GM23248 (cell line): ENCODE results near the gene BCL2. TPM values are rescaled to one million over a fixed set of nuclear protein-coding genes. Genes with fewer than 3 reads are reported as not detected.

ENCODE experiments used
- DNase-seq: peaks from one replicate; pipeline ENCODE4 v3.0.0-alpha.2; 2015
- H2AFZ ChIP-seq: fragments of 200-600 bp; sonication (generic); 2 replicates; pipeline ENCODE4 v1.6.1; 2016; ENCODE audit warnings: antibody characterized with exemption
- H3F3A ChIP-seq: fragments of 200-600 bp; sonication (generic); 2 replicates; pipeline ENCODE4 v1.6.1; 2016; ENCODE audit warnings: mild to moderate bottlenecking, antibody characterized with exemption, mixed run types; ENCODE audit not compliant: insufficient read depth
- H3K27ac ChIP-seq: fragments of 200-600 bp; sonication (generic); 2 replicates; pipeline ENCODE4 v1.5.1; 2016; ENCODE audit warnings: mild to moderate bottlenecking
- H3K27me3 ChIP-seq: fragments of 200-600 bp; sonication (generic); replicated peaks from 2 replicates; pipeline ENCODE4 v1.6.1; 2016; ENCODE audit warnings: mild to moderate bottlenecking; ENCODE audit not compliant: insufficient read depth
- H3K36me3 ChIP-seq: fragments of 200-600 bp; sonication (generic); 2 replicates; pipeline ENCODE4 v1.6.1; 2016; ENCODE audit warnings: low read depth, mild to moderate bottlenecking
- H3K4me1 ChIP-seq: fragments of 200-600 bp; sonication (generic); 2 replicates; pipeline ENCODE4 v1.6.1; 2016; ENCODE audit warnings: mild to moderate bottlenecking; ENCODE audit not compliant: insufficient read depth
- H3K4me2 ChIP-seq: fragments of 200-600 bp; sonication (generic); one replicate; pipeline ENCODE4 v1.6.1; 2016; ENCODE audit warnings: mild to moderate bottlenecking; ENCODE audit not compliant: unreplicated experiment
- H3K4me3 ChIP-seq: fragments of 200-600 bp; sonication (generic); 2 replicates; pipeline ENCODE4 v1.5.1; 2016; ENCODE audit warnings: mild to moderate bottlenecking
- H3K79me2 ChIP-seq: fragments of 200-600 bp; sonication (generic); 2 replicates; pipeline ENCODE4 v1.6.1; 2016; ENCODE audit warnings: mild to moderate bottlenecking; ENCODE audit not compliant: insufficient read depth
- H3K9ac ChIP-seq: fragments of 200-600 bp; sonication (generic); 2 replicates; pipeline ENCODE4 v1.6.1; 2016; ENCODE audit warnings: mild to moderate bottlenecking
- H3K9me2 ChIP-seq: fragments of 200-600 bp; sonication (generic); 2 replicates; pipeline ENCODE4 v1.6.1; 2016; ENCODE audit warnings: mixed run types, mild to moderate bottlenecking, moderate library complexity; ENCODE audit not compliant: insufficient read depth
- H3K9me3 ChIP-seq: fragments of 200-600 bp; sonication (generic); one replicate; pipeline ENCODE4 v1.6.1; 2017; ENCODE audit warnings: low read depth
- H4K20me1 ChIP-seq: fragments of 200-600 bp; sonication (generic); 2 replicates; pipeline ENCODE4 v1.6.0; 2016; ENCODE audit not compliant: insufficient read depth
- EZH2 ChIP-seq: fragments of 200-600 bp; sonication (generic); IDR thresholded peaks from 2 replicates; pipeline ENCODE4 v1.6.1; 2018; ENCODE audit warnings: antibody characterized with exemption, mild to moderate bottlenecking; ENCODE audit not compliant: insufficient read depth, poor library complexity, severe bottlenecking
- EZH2phosphoT487 ChIP-seq: fragments of 200-600 bp; sonication (generic); IDR thresholded peaks from 2 replicates; pipeline ENCODE4 v1.6.1; 2018; ENCODE audit warnings: antibody characterized with exemption, moderate library complexity, mild to moderate bottlenecking, low read depth; ENCODE audit not compliant: insufficient read depth
- WGBS, 2 experiments: methylation state at CpG; one replicate each; pipeline ENCODE4 v1.1.6; 2015 to 2017; ENCODE audit warnings: low lambda C conversion rate in 2 of 2, low coverage in 1 of 2; ENCODE audit errors: missing lambda C conversion rate in 2 of 2; 5-methylcytosine and 5-hydroxymethylcytosine counted together
- in situ Hi-C: fragments of 300-500 bp; cut with MboI; formaldehyde crosslinking; loops from 2 replicates; pipeline ENCODE4 v1.15.0; 2020
- polyA plus RNA-seq: library from polyadenylated mRNA; unstranded; fragments of >200 nt; fragmentation: Nextera tagmentation; extraction: Ambion mirVana; gene quantifications from 2 replicates; pipeline ENCODE4 v1.2.1, GENCODE V29; 2016
- total RNA-seq: library from RNA; depleted of rRNA; stranded (reverse); fragments of >200 nt; shearing (Covaris generic); gene quantifications from 2 replicates; pipeline ENCODE4 v1.2.3, GENCODE V29; 2014

BCL2 gene
- total and polyA plus RNA-seq, 2 experiments from 2014 or later: 0.30 to 1.5 TPM

GRCh38 chr18:63157293-63158011, 162.1 kb downstream of the BCL2 start:
- Histone ChIP-seq H3K9me2 (no peaks in the 10 kb centered on the region), H3K9me3 (no peaks in the 10 kb centered on the region), H3K27me3 (no peaks in the 10 kb centered on the region), H3K27ac (no peak overlapping the region), H3F3A (peaks cover 17% of the 10 kb centered on the region), H3K4me2 (no peak overlapping the region), H3K4me1 (peaks cover 13% of the 10 kb centered on the region), H3K36me3 (no peaks in the 10 kb centered on the region), H4K20me1 (no peaks in the 10 kb centered on the region), H2AFZ (no peak overlapping the region), H3K9ac (no peak overlapping the region), H3K79me2 (no peaks in the 10 kb centered on the region), H3K4me3 (no peak overlapping the region)
- DNase-seq: no peak
- 94 to 95% methylated on average over 15 of the region's 15 CpGs for WGBS, 2 experiments
- no peak for TF ChIP-seq EZH2phosphoT487
- TF ChIP-seq EZH2: no peak
- in situ Hi-C loops: no loop called here

GRCh38 chr18:63155910-63156773, 163.4 kb downstream of the BCL2 start:
- H3K4me3 ChIP-seq: no peak overlapping the region

GRCh38 chr18:63155169-63155852, 164.3 kb downstream of the BCL2 start:
- H3K9me2 ChIP-seq: no peaks in the 10 kb centered on the region
- H3K79me2 ChIP-seq: no peaks in the 10 kb centered on the region
- H3K27me3 ChIP-seq: no peaks in the 10 kb centered on the region
- 82% methylated on average over 20 to 23 of the region's 23 CpGs for WGBS, 2 experiments
- H3K9ac ChIP-seq: no peak overlapping the region
- no peaks in the 10 kb centered on the region for H3K9me3 ChIP-seq
- TF ChIP-seq EZH2 (no peak), EZH2phosphoT487 (no peak)
- H4K20me1 ChIP-seq: no peaks in the 10 kb centered on the region
- no peak for DNase-seq
- no peaks in the 10 kb centered on the region for H3F3A ChIP-seq
- H3K36me3 ChIP-seq: no peaks in the 10 kb centered on the region
- H3K4me2 ChIP-seq: no peak overlapping the region
- in situ Hi-C loops: no loop called here
- no peak overlapping the region for H3K27ac ChIP-seq
- H3K4me3 ChIP-seq: no peak overlapping the region
- H2AFZ ChIP-seq: no peak overlapping the region
- H3K4me1 ChIP-seq: no peaks in the 10 kb centered on the region

More at GRCh38 chr18:63155910-63156773, 163.4 kb downstream of the BCL2 start:
- in situ Hi-C loops: no loop called here
- H3K27me3 ChIP-seq: no peaks in the 10 kb centered on the region
- 30 to 34% methylated on average over 14 of the region's 14 CpGs for WGBS, 2 experiments
- no peaks in the 10 kb centered on the region for H4K20me1 ChIP-seq
- no peak overlapping the region for H2AFZ ChIP-seq
- 0 out of 2 replicates have a peak, but pooled peaks cover under 1% of the 10 kb centered on the region for H3K4me1 ChIP-seq
- no peaks in the 10 kb centered on the region for H3K9me3 ChIP-seq
- TF ChIP-seq EZH2 (no peak), EZH2phosphoT487 (no peak)
- H3K27ac ChIP-seq: no peak overlapping the region
- no peaks in the 10 kb centered on the region for H3K9me2 ChIP-seq
- peaks cover 5% of the 10 kb centered on the region; the same call in 1 of the 2 replicates for H3F3A ChIP-seq
- no peak overlapping the region for H3K9ac ChIP-seq
- H3K36me3 ChIP-seq: no peaks in the 10 kb centered on the region
- no peak for DNase-seq
- H3K79me2 ChIP-seq: no peaks in the 10 kb centered on the region
- no peak overlapping the region for H3K4me2 ChIP-seq
